ENCODE measurements around the gene CELSR3.
A peak's percentile ranks its signal among the peaks of the same experiment; 100 is the strongest.

Gene CELSR3

GRCh38 chr3:48702320-48702920 lies 39.7 kb upstream of the CELSR3 start:
- H3K4me3 ChIP-seq (replicated peaks; ENCODE audit: low read depth, low read length), result no peak overlapping the region
- DNase-seq (ENCODE audit: low read depth), result no peak
- no peak for TF ChIP-seq CTCF (IDR thresholded peaks at IDR 0.05; ENCODE audit: low read length, missing control alignments)

GRCh38 chr3:48700731-48701405 lies 38.2 kb upstream of the CELSR3 start:
- no peak overlapping the region for H3K4me3 ChIP-seq (replicated peaks; ENCODE audit: low read depth, low read length)
- no peak for DNase-seq (ENCODE audit: low read depth)
- no peak for TF ChIP-seq CTCF (IDR thresholded peaks at IDR 0.05; ENCODE audit: low read length, missing control alignments)

- DNase-seq (ENCODE audit: low read depth), result no peak
- no peak overlapping the region for H3K4me3 ChIP-seq (replicated peaks; ENCODE audit: low read depth, low read length)
- TF ChIP-seq CTCF (IDR thresholded peaks at IDR 0.05; ENCODE audit: low read length, missing control alignments), result no peak
These were observed 36.2 kb upstream of the CELSR3 start for GRCh38 chr3:48698891-48699290.

GRCh38 chr3:48697952-48698351 lies 35.3 kb upstream of the CELSR3 start:
- DNase-seq (ENCODE audit: low read depth), result no peak
- H3K4me3 ChIP-seq (replicated peaks; ENCODE audit: low read depth, low read length), result no peak overlapping the region
- TF ChIP-seq CTCF (IDR thresholded peaks at IDR 0.05; ENCODE audit: low read length, missing control alignments), result no peak

- H3K4me3 ChIP-seq (replicated peaks; ENCODE audit: low read depth, low read length), result no peak overlapping the region
- DNase-seq (ENCODE audit: low read depth), result no peak
- TF ChIP-seq CTCF (IDR thresholded peaks at IDR 0.05; ENCODE audit: low read length, missing control alignments), result no peak
These were observed 33.9 kb upstream of the CELSR3 start for GRCh38 chr3:48696601-48697000.

GRCh38 chr3:48696156-48696555 lies 33.5 kb upstream of the CELSR3 start:
- TF ChIP-seq CTCF (IDR thresholded peaks at IDR 0.05; ENCODE audit: low read length, missing control alignments), result no peak
- H3K4me3 ChIP-seq (replicated peaks; ENCODE audit: low read depth, low read length), result no peak overlapping the region
- no peak for DNase-seq (ENCODE audit: low read depth)

- TF ChIP-seq CTCF (IDR thresholded peaks at IDR 0.05; ENCODE audit: low read length, missing control alignments), result no peak
- DNase-seq (ENCODE audit: low read depth), result peak; percentile 89
- peak overlapping the region; percentile 58 for H3K4me3 ChIP-seq (replicated peaks; ENCODE audit: low read depth, low read length)
These were observed 32.7 kb upstream of the CELSR3 start for GRCh38 chr3:48695393-48695753.

Measured in fibroblast of pulmonary artery (primary cell).